Retinal pigment epithelial cell (primary cell): ENCODE data around the gene STXBP5L.

Source experiments
- DNase-seq: peaks from one replicate; pipeline ENCODE4 v3.0.0-alpha.2; 2010; ENCODE audit warnings: low read depth
- H3K4me3 ChIP-seq: 2 replicates; pipeline ENCODE4 v1.5.1; 2011; ENCODE audit warnings: mild to moderate bottlenecking, low read length, control low read depth, moderate library complexity
- TF ChIP-seq, protein P1 (sequence below): conservative IDR thresholded peaks from 2 replicates; pipeline ENCODE4 v1.5.1; 2011; ENCODE audit warnings: low read depth, low read length, control low read depth, inconsistent platforms

Gene STXBP5L

DNA sequence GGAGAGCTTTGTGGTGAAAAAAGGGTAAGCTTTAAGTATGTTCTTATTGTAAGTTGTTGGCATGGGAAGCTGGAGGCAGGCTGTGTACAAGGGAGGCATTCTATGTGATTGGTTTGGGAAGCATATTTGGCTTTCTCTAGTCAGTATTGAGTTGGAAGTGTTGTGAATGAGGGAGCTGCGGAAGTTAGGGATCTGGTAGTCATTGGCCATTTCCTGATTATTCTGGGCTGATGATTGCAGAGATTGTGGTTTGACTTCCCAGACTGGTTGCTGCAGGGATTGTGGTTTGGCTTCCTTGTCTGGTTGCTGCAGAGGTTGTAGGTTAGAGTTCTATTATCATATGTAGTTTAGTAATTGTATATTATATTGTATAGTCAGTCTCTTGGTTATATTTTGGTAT is 21.0 kb downstream of the STXBP5L start:
- no peak for DNase-seq
- H3K4me3 ChIP-seq = no peak overlapping the region
- TF ChIP-seq, protein P1, sequence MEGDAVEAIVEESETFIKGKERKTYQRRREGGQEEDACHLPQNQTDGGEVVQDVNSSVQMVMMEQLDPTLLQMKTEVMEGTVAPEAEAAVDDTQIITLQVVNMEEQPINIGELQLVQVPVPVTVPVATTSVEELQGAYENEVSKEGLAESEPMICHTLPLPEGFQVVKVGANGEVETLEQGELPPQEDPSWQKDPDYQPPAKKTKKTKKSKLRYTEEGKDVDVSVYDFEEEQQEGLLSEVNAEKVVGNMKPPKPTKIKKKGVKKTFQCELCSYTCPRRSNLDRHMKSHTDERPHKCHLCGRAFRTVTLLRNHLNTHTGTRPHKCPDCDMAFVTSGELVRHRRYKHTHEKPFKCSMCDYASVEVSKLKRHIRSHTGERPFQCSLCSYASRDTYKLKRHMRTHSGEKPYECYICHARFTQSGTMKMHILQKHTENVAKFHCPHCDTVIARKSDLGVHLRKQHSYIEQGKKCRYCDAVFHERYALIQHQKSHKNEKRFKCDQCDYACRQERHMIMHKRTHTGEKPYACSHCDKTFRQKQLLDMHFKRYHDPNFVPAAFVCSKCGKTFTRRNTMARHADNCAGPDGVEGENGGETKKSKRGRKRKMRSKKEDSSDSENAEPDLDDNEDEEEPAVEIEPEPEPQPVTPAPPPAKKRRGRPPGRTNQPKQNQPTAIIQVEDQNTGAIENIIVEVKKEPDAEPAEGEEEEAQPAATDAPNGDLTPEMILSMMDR = no peak

DNA sequence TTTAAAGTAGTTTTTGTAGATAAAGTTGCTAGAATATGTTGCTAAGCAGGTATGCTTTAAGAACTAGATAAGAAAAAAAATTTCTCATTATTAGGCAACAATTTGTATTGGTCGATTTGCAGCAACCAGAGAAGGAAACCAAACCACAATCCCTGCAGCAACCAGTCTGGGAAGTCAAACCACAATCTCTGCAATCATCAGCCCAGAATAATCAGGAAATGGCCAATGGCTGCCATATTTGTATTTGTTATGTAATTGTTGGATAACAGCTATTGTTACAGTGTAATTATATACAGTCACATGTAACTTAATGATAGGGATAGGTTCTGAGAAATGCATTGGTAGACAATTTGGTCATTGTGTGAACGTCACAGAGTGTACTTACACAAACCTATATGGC is 23.6 kb downstream of the STXBP5L start:
- TF ChIP-seq, protein P1 = no peak
- no peak for DNase-seq

DNA sequence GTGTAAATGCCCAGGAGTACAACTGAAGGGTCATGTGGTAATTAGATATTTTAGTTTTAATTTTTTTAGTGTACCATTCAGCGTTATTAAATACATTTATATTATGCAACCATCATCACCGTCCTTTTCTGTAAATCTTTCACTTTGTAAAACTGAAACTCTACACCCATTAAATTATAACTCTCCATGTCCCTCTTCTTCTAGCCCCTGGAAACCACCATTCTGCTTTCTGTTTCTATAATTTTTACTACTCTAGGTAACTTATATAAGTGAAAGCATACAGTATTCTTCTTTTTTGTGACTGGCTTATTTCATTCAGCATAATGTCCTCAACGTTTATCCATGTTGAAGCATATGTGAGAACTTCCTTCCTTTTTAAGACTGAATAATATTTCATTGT is 48.1 kb downstream of the STXBP5L start:
- no peak for DNase-seq
- TF ChIP-seq, protein P1 = no peak
- H3K4me3 ChIP-seq = no peak overlapping the region

More for the DNA sequence above, 23.6 kb downstream of the STXBP5L start:
- no peak overlapping the region for H3K4me3 ChIP-seq

DNA sequence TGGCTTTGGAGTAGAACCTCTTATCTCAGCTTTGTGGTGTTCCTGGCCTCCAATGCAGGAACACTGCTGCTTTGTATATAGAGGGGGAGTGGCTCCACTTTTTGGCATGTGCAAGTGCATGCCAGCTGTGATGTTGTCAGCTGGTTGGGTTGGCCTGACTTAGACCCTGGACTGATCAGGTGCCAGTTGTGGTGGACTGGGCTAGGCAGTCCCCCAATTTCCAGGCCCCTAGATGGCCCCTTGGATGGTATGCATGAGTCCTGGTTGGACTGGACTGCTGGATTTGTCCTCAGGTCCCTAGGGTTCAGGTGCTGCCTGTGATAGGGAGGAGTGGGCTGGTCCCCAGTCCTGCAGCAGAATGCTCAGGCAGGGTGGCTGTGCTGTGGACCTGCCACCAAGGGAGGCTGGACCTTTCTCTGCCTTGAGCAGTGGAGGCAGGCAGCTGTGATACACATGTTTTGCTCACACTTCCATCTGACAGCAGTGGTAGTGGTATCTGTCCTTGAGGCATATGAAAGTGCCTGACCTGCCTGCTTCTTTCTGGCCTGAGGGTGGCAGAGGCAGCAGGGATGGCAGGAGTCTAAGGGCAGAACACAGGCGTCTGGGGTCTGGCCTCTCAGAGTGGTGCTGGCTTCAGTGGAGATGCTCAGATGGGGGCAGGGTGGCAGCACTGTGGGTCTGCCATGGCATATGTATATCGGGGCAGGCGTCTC is 74.8 kb downstream of the STXBP5L start:
- no peak overlapping the region for H3K4me3 ChIP-seq
- TF ChIP-seq, protein P1 = no peak
- DNase-seq = no peak

DNA sequence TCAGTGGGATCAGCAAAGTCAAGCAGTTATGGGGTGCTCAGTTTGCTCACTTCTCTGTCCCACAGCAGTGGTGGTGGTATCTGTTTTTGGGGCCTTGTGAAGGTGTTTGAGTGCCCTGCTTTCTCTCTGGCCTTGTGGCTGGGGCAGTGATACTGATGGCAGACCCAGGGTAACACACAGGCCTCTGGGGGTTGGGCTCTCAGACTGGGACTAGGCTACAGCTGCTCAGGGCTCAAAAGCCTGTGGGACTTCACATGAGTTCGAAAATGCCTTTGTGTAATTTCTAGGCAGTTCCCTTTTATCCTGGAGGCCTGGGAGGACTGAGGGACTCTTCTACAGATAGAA is 75.3 kb downstream of the STXBP5L start:
- DNase-seq = no peak
- no peak overlapping the region for H3K4me3 ChIP-seq
- TF ChIP-seq, protein P1 = no peak

DNA sequence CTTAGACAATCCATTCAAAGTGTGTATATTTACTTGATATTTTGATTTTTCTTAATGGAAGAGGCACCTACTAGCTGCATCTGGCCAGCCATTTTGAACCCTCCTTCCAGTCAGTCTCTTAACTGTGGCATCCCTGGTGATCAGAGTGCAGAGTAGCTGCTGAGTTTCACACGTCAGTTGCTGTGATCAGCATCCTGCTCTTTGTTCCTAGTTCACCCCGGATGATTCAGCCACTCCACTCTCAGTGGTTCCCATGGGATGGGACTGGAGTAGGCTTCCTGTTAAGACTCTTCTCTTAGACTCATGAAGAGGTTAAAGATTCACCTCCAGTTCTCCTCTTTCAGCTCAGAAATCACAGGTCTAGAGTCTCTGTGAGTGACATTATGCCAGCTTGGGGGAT is 75.8 kb downstream of the STXBP5L start:
- H3K4me3 ChIP-seq = no peak overlapping the region
- TF ChIP-seq, protein P1 = no peak
- DNase-seq = no peak

DNA sequence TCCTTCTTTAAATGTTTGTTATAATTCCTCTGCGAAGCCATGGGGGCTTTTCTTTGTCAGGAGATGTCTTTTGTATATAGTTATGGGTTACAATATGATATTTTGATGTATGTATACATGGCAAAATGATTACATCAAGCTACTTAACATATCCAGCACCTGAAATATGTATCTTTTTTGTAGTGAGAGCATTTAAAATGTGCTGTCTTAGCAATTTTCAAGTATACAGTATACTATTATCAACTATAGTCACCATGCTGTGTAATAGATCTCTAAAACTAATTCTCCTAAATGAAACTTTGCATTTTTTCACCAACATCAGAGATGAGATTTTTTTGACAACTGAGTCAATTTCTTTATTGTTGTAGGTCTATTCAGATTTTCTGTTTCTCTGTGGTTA is 77.2 kb downstream of the STXBP5L start:
- no peak for DNase-seq
- TF ChIP-seq, protein P1 = no peak
- no peak overlapping the region for H3K4me3 ChIP-seq
